Loucy (cell line): ENCODE results near the gene DMRT1.

Experiments
- H2AFZ ChIP-seq: fragments of 200-600 bp; sonication (generic); 2 replicates; pipeline ENCODE4 v1.6.0; 2016; ENCODE audit warnings: antibody characterized with exemption, mild to moderate bottlenecking, low read length, moderate library complexity
- H3F3A ChIP-seq: fragments of 200-600 bp; 2 replicates; pipeline ENCODE4 v1.6.0; 2016; ENCODE audit warnings: antibody characterized with exemption, low read depth, mild to moderate bottlenecking
- H3K27me3 ChIP-seq: fragments of 200-600 bp; sonication (generic); 2 replicates; pipeline ENCODE4 v1.6.1; 2014; ENCODE audit warnings: low read length, mild to moderate bottlenecking; ENCODE audit not compliant: insufficient read depth, poor library complexity, severe bottlenecking
- H3K36me3 ChIP-seq: fragments of 200-600 bp; sonication (generic); 2 replicates; pipeline ENCODE4 v1.6.1; 2016; ENCODE audit warnings: low read length; ENCODE audit not compliant: insufficient read depth
- H3K4me1 ChIP-seq: fragments of 200-600 bp; sonication (generic); 2 replicates; pipeline ENCODE4 v1.5.1; 2014; ENCODE audit warnings: low read length, mild to moderate bottlenecking; ENCODE audit not compliant: insufficient read depth, poor library complexity, severe bottlenecking
- H3K4me2 ChIP-seq: fragments of 200-600 bp; sonication (generic); 2 replicates; pipeline ENCODE4 v1.6.0; 2014; ENCODE audit warnings: antibody characterized with exemption, low read length, low read depth, mild to moderate bottlenecking; ENCODE audit not compliant: poor library complexity, severe bottlenecking
- H3K4me3 ChIP-seq: fragments of 200-600 bp; sonication (generic); 2 replicates; pipeline ENCODE4 v1.5.1; 2014; ENCODE audit warnings: low read length, mild to moderate bottlenecking, mixed read lengths; ENCODE audit not compliant: poor library complexity, severe bottlenecking
- H3K79me2 ChIP-seq: fragments of 200-600 bp; sonication (generic); 2 replicates; pipeline ENCODE4 v1.6.1; 2014; ENCODE audit warnings: low read length; ENCODE audit not compliant: insufficient read depth
- H3K9ac ChIP-seq: fragments of 200-600 bp; sonication (generic); 2 replicates; pipeline ENCODE4 v1.6.0; 2014; ENCODE audit warnings: mild to moderate bottlenecking, low read depth, low read length, moderate library complexity; ENCODE audit not compliant: poor library complexity, severe bottlenecking
- H3K9me2 ChIP-seq: fragments of 200-600 bp; sonication (generic); replicated peaks from 2 replicates; pipeline ENCODE4 v1.6.1; 2016; ENCODE audit warnings: low read depth, low read length, mixed read lengths
- H3K9me3 ChIP-seq: fragments of 200-600 bp; sonication (generic); 2 replicates; pipeline ENCODE4 v1.6.1; 2014; ENCODE audit warnings: mild to moderate bottlenecking, antibody characterized with exemption, low read length, low read depth; ENCODE audit not compliant: insufficient read depth
- H4K20me1 ChIP-seq: fragments of 200-600 bp; sonication (generic); 2 replicates; pipeline ENCODE4 v1.6.0; 2014; ENCODE audit warnings: antibody characterized with exemption, low read length, mild to moderate bottlenecking; ENCODE audit not compliant: insufficient read depth, poor library complexity, severe bottlenecking
- CTCF ChIP-seq: fragments of 200-600 bp; sonication (generic); conservative IDR thresholded peaks from 2 replicates; pipeline ENCODE4 v1.5.1; 2014; ENCODE audit warnings: mild to moderate bottlenecking, antibody characterized with exemption, low read length
- EZH2phosphoT487 ChIP-seq: fragments of 200-600 bp; IDR thresholded peaks from 2 replicates; pipeline ENCODE4 v1.6.1; 2018; ENCODE audit warnings: antibody characterized with exemption, mild to moderate bottlenecking, moderate library complexity, borderline replicate concordance

Gene DMRT1

GRCh38 chr9:905906-906305 lies 64.4 kb downstream of the DMRT1 start:
- no peak overlapping the region for H3K9ac ChIP-seq
- H3K9me3 ChIP-seq, result no peaks in the 10 kb centered on the region
- H3K4me1 ChIP-seq, result no peaks in the 10 kb centered on the region
- H3K4me3 ChIP-seq, result no peak overlapping the region
- no peaks in the 10 kb centered on the region for H3K79me2 ChIP-seq
- H3F3A ChIP-seq, result no peaks in the 10 kb centered on the region
- no peak overlapping the region for H2AFZ ChIP-seq
- no peaks in the 10 kb centered on the region for H3K9me2 ChIP-seq
- H4K20me1 ChIP-seq, result no peaks in the 10 kb centered on the region
- H3K36me3 ChIP-seq, result no peaks in the 10 kb centered on the region
- H3K4me2 ChIP-seq, result no peak overlapping the region
- H3K27me3 ChIP-seq, result no peaks in the 10 kb centered on the region
- TF ChIP-seq CTCF, result no peak
- TF ChIP-seq EZH2phosphoT487, result no peak

GRCh38 chr9:908536-909205 lies 67.2 kb downstream of the DMRT1 start:
- Histone ChIP-seq H3K9me3 (no peaks in the 10 kb centered on the region), H3K4me2 (no peak overlapping the region), H3K36me3 (no peaks in the 10 kb centered on the region), H4K20me1 (no peaks in the 10 kb centered on the region), H2AFZ (no peak overlapping the region), H3K4me3 (no peak overlapping the region), H3F3A (no peaks in the 10 kb centered on the region), H3K9ac (no peak overlapping the region), H3K27me3 (no peaks in the 10 kb centered on the region), H3K4me1 (no peaks in the 10 kb centered on the region), H3K79me2 (no peaks in the 10 kb centered on the region), H3K9me2 (no peaks in the 10 kb centered on the region)
- no peak for TF ChIP-seq CTCF
- TF ChIP-seq EZH2phosphoT487, result no peak

- no peak for TF ChIP-seq EZH2phosphoT487
- TF ChIP-seq CTCF, result peak; percentile 49
- H3K9ac ChIP-seq, result no peak overlapping the region
- no peak overlapping the region for H3K4me3 ChIP-seq
- H2AFZ ChIP-seq, result no peak overlapping the region
- no peaks in the 10 kb centered on the region for H3K9me3 ChIP-seq
- no peaks in the 10 kb centered on the region for H3K36me3 ChIP-seq
- no peaks in the 10 kb centered on the region for H3F3A ChIP-seq
- no peaks in the 10 kb centered on the region for H3K9me2 ChIP-seq
- no peaks in the 10 kb centered on the region for H3K4me1 ChIP-seq
- no peak overlapping the region for H3K4me2 ChIP-seq
- no peaks in the 10 kb centered on the region for H3K79me2 ChIP-seq
- H4K20me1 ChIP-seq, result no peaks in the 10 kb centered on the region
- no peaks in the 10 kb centered on the region for H3K27me3 ChIP-seq
These were observed 69.5 kb downstream of the DMRT1 start for GRCh38 chr9:911005-911404.
